Vagina (tissue), 2 donors: ENCODE data around the gene LDLRAD4. TPM values are rescaled to one million over a fixed set of nuclear protein-coding genes. Genes with fewer than 3 reads are reported as not detected.

ENCODE experiments used
- DNase-seq, 2 donors: peaks; one replicate each; pipeline ENCODE4 v3.0.0-alpha.2; 2017; ENCODE audit errors: extremely low spot score in 2 of 2
- H3K27ac ChIP-seq: fragments of 200-600 bp; sonication (generic); one replicate; pipeline ENCODE4 v1.5.1; 2019
- H3K27me3 ChIP-seq: fragments of 200-600 bp; sonication (generic); one replicate; pipeline ENCODE4 v1.5.1; 2019
- H3K36me3 ChIP-seq, 2 donors: fragments of 200-600 bp; sonication (generic); one replicate each; pipeline ENCODE4 v1.5.1; 2017 to 2019
- H3K4me1 ChIP-seq: fragments of 200-600 bp; sonication (generic); one replicate; pipeline ENCODE4 v1.5.1; 2019
- H3K4me3 ChIP-seq, 2 donors: fragments of 200-600 bp; sonication (generic); 1 replicate in 1 of 2; 2 replicates in 1 of 2; pipeline ENCODE4 v1.5.1; 2016 to 2019
- H3K9me3 ChIP-seq: fragments of 200-600 bp; sonication (generic); one replicate; pipeline ENCODE4 v1.5.1; 2019
- CTCF ChIP-seq, 3 experiments: fragments of 450-650 bp in 2 of 3; fragments of 200-600 bp in 1 of 3; sonication (generic) in 1 of 3; IDR thresholded peaks; one replicate each; pipeline ENCODE4 v1.5.1; 2017 to 2019; ENCODE audit warnings: antibody characterized with exemption in 3 of 3, mild to moderate bottlenecking in 2 of 3, moderate library complexity in 2 of 3
- POLR2A ChIP-seq, 2 donors: fragments of 450-650 bp; IDR thresholded peaks; one replicate each; pipeline ENCODE4 v1.6.1; 2017; ENCODE audit warnings: antibody characterized with exemption in 2 of 2, mild to moderate bottlenecking in 2 of 2, moderate library complexity in 2 of 2
- POLR2AphosphoS5 ChIP-seq, 2 donors: sonication (generic); formaldehyde crosslinking; IDR thresholded peaks; one replicate each; pipeline ENCODE4 v1.9.0; 2017; ENCODE audit warnings: antibody characterized with exemption in 2 of 2, mild to moderate bottlenecking in 2 of 2, low read depth in 1 of 2; ENCODE audit not compliant: insufficient read depth in 1 of 2
- intact Hi-C: fragments of 100-400 bp; cut with DNase I; formaldehyde crosslinking; loops from one replicate; pipeline ENCODE4 v1.15.1; 2023
- total RNA-seq: library from RNA; depleted of rRNA; stranded (reverse); fragments of >200 nt; gene quantifications from one replicate; pipeline ENCODE4 v1.2.3, GENCODE V29; 2016

The LDLRAD4 gene
- total RNA-seq, 1 donor from 2014 or later, result 24.3 TPM

- no peak overlapping the region for H3K27ac ChIP-seq
- no peaks in the 10 kb centered on the region for H3K27me3 ChIP-seq
- no peak overlapping the region for H3K4me3 ChIP-seq
- intact Hi-C loops, result no loop called here
- no peaks in the 10 kb centered on the region for H3K36me3 ChIP-seq
- no peaks in the 10 kb centered on the region for H3K9me3 ChIP-seq
- no peak for TF ChIP-seq POLR2A (IDR thresholded peaks at IDR 0.05)
- no peak for TF ChIP-seq CTCF (IDR thresholded peaks at IDR 0.05)
- TF ChIP-seq POLR2AphosphoS5 (IDR thresholded peaks at IDR 0.05; ENCODE audit: insufficient read depth in 1 of 2, low read depth in 1 of 2), result no peak
- DNase-seq, result no peak
- H3K4me1 ChIP-seq, result no peaks in the 10 kb centered on the region
Observed at GRCh38 chr18:13353084-13353823, 134.7 kb downstream of the LDLRAD4 start.

GRCh38 chr18:13354402-13354801, 135.8 kb downstream of the LDLRAD4 start:
- H3K27ac ChIP-seq, result no peak overlapping the region
- no peaks in the 10 kb centered on the region for H3K36me3 ChIP-seq
- no peak overlapping the region for H3K4me3 ChIP-seq
- no peaks in the 10 kb centered on the region for H3K4me1 ChIP-seq
- no peak for TF ChIP-seq POLR2AphosphoS5 (IDR thresholded peaks at IDR 0.05; ENCODE audit: insufficient read depth in 1 of 2, low read depth in 1 of 2)
- TF ChIP-seq CTCF (IDR thresholded peaks at IDR 0.05), result no peak
- no peaks in the 10 kb centered on the region for H3K9me3 ChIP-seq
- DNase-seq, result no peak
- H3K27me3 ChIP-seq, result no peaks in the 10 kb centered on the region
- intact Hi-C loops, result no loop called here

GRCh38 chr18:13356032-13356431, 137.5 kb downstream of the LDLRAD4 start:
- H3K9me3 ChIP-seq, result no peaks in the 10 kb centered on the region
- H3K27me3 ChIP-seq, result no peaks in the 10 kb centered on the region
- H3K4me3 ChIP-seq, result no peak overlapping the region
- no peaks in the 10 kb centered on the region for H3K4me1 ChIP-seq
- intact Hi-C loops, result no loop called here
- no peak for TF ChIP-seq CTCF (IDR thresholded peaks at IDR 0.05)
- no peak for TF ChIP-seq POLR2AphosphoS5 (IDR thresholded peaks at IDR 0.05; ENCODE audit: insufficient read depth in 1 of 2, low read depth in 1 of 2)
- no peak for TF ChIP-seq POLR2A (IDR thresholded peaks at IDR 0.05)
- no peak overlapping the region for H3K27ac ChIP-seq
- no peak for DNase-seq
- no peaks in the 10 kb centered on the region for H3K36me3 ChIP-seq

GRCh38 chr18:13357289-13357688, 138.7 kb downstream of the LDLRAD4 start:
- no peak overlapping the region for H3K27ac ChIP-seq
- H3K36me3 ChIP-seq, result no peaks in the 10 kb centered on the region
- no peaks in the 10 kb centered on the region for H3K4me1 ChIP-seq
- no peak overlapping the region for H3K4me3 ChIP-seq
- TF ChIP-seq CTCF (IDR thresholded peaks at IDR 0.05) (no peak), POLR2AphosphoS5 (IDR thresholded peaks at IDR 0.05; ENCODE audit: insufficient read depth in 1 of 2, low read depth in 1 of 2) (no peak), POLR2A (IDR thresholded peaks at IDR 0.05) (no peak)
- no peak for DNase-seq
- no peaks in the 10 kb centered on the region for H3K9me3 ChIP-seq
- no peaks in the 10 kb centered on the region for H3K27me3 ChIP-seq
- intact Hi-C loops, result no loop called here

GRCh38 chr18:13359210-13359609, 140.7 kb downstream of the LDLRAD4 start:
- TF ChIP-seq POLR2A (IDR thresholded peaks at IDR 0.05), result no peak
- no peak for TF ChIP-seq CTCF (IDR thresholded peaks at IDR 0.05)
- TF ChIP-seq POLR2AphosphoS5 (IDR thresholded peaks at IDR 0.05; ENCODE audit: insufficient read depth in 1 of 2, low read depth in 1 of 2), result no peak
- intact Hi-C loops, result no loop called here
- H3K27ac ChIP-seq, result no peak overlapping the region
- no peaks in the 10 kb centered on the region for H3K36me3 ChIP-seq
- H3K9me3 ChIP-seq, result no peaks in the 10 kb centered on the region
- H3K4me1 ChIP-seq, result no peaks in the 10 kb centered on the region
- no peak for DNase-seq
- no peak overlapping the region for H3K4me3 ChIP-seq
- no peaks in the 10 kb centered on the region for H3K27me3 ChIP-seq
